Activated naive CD4-positive, alpha-beta T cell treated with anti-CD3 and anti-CD28 coated beads, Interleukin-2, amount 10 ng/mL, durations not matched to agents 7 days and 5 days (primary cell): ENCODE measurements around the gene MT2A.
"Not testable (repeated sequence)": the region's sequence is repeated elsewhere in the genome, so short reads cannot be mapped to it uniquely, and the experiment has no call there.

Experiments
- CTCF ChIA-PET: fragments of 350-600 bp; sonication (Branson Sonifier 250); formaldehyde crosslinking; loops from one replicate; lab custom pipeline; 2021; ENCODE audit warnings: antibody characterized with exemption; lab: Charles Lee
- DNase-seq: peaks from one replicate; pipeline ENCODE4 v3.0.0-alpha.2; 2020
- H3K27ac Mint-ChIP-seq: one replicate; pipeline ENCODE4 v1.8.0; 2021; ENCODE audit warnings: mild to moderate bottlenecking, moderate library complexity, mixed read lengths
- H3K27me3 Mint-ChIP-seq: one replicate; pipeline ENCODE4 v1.8.0; 2021; ENCODE audit warnings: mild to moderate bottlenecking, mixed read lengths
- H3K36me3 Mint-ChIP-seq: one replicate; pipeline ENCODE4 v1.8.0; 2021; ENCODE audit warnings: mixed read lengths
- H3K4me1 Mint-ChIP-seq: one replicate; pipeline ENCODE4 v1.8.0; 2021; ENCODE audit warnings: mixed read lengths
- H3K4me3 Mint-ChIP-seq: one replicate; pipeline ENCODE4 v1.8.0; 2021; ENCODE audit warnings: mild to moderate bottlenecking, moderate library complexity, mixed read lengths
- H3K9me3 Mint-ChIP-seq: one replicate; pipeline ENCODE4 v1.8.0; 2021; ENCODE audit warnings: mixed read lengths

MT2A gene

GRCh38 chr16:56608043-56608875, at the start of gene MT2A:
TSS of gene MT2A (plus strand) at chr16:56608584. CDS start at chr16:56608656, 72 bp downstream.
- H3K9me3 Mint-ChIP-seq, result no peaks in the 10 kb centered on the region
- DNase-seq, result peak; percentile 94
- peak within 1 kb of the TSS; percentile 92 for H3K4me3 Mint-ChIP-seq
- peaks cover 1% of the 10 kb centered on the region for H3K36me3 Mint-ChIP-seq
- H3K4me1 Mint-ChIP-seq, result peaks cover 48% of the 10 kb centered on the region
- H3K27me3 Mint-ChIP-seq, result peaks cover 15% of the 10 kb centered on the region
- CTCF ChIA-PET, result interaction anchor here (0.6 to 1.3 kb wide), 3 partner anchors 10 to 93 kb away, joined by 3 to 5 read pairs (median 4); no protein-coding TSS in a partner anchor
- H3K27ac Mint-ChIP-seq, result peak within 1 kb of the TSS; percentile 93

DNA sequence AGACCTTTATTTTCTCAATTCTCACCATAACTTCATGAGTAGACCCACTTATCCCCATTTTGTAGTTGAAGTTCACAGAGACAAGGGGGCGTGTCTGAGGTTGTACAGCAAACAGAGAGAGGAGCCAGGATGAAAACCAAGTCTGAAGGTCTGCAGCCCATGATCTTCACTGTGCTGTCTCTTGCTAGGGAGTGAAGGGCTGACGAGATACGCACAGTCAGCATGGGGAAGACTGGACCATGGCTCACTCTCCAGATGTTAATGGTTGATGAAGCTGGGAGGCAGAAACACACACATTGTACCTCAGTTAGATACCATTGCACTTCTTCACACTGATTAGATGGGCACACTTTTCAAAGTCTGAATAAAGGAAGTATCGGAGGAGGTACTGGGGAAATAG, 49.3 kb upstream of the MT2A start:
- no peaks in the 10 kb centered on the region for H3K9me3 Mint-ChIP-seq
- no peaks in the 10 kb centered on the region for H3K36me3 Mint-ChIP-seq
- H3K27me3 Mint-ChIP-seq, result peaks cover 63% of the 10 kb centered on the region
- no peak overlapping the region for H3K4me3 Mint-ChIP-seq
- no peak overlapping the region for H3K27ac Mint-ChIP-seq
- no peak for DNase-seq
- CTCF ChIA-PET, result no interaction called here
- H3K4me1 Mint-ChIP-seq, result no peaks in the 10 kb centered on the region

GRCh38 chr16:56560447-56560846, 47.9 kb upstream of the MT2A start:
- DNase-seq, result no peak
- CTCF ChIA-PET, result interaction anchor here (0.9 kb wide), 1 partner anchor 9 kb away, joined by 4 read pairs; no protein-coding TSS in a partner anchor
- Mint-ChIP-seq H3K27ac (no peak overlapping the region), H3K4me3 (no peak overlapping the region), H3K27me3 (peaks cover 66% of the 10 kb centered on the region), H3K4me1 (no peaks in the 10 kb centered on the region), H3K36me3 (no peaks in the 10 kb centered on the region), H3K9me3 (no peaks in the 10 kb centered on the region)

DNA sequence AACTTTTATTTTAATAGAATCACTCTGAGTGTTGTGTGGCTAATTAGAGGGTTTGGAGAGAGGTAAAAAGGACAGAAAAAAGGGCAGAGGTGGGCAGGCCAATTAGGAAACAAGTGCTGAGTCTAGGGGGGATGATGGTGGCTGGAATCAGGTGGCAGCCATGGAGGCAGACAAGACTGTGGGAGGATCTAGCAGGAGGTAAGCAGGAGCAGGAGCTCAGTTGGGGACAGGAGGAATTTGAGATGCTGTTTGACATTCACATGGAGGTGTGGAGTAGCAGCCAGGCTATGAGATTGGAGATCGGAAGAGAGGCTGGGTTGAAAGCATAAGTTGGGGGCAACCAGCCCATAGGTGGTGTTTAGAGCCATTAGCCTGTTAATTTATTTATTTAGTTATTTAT, 47.3 kb upstream of the MT2A start:
- Mint-ChIP-seq H3K27ac (peak overlapping the region; percentile 53), H3K4me3 (no peak overlapping the region), H3K9me3 (no peaks in the 10 kb centered on the region), H3K36me3 (no peaks in the 10 kb centered on the region), H3K27me3 (peaks cover 73% of the 10 kb centered on the region), H3K4me1 (peaks cover under 1% of the 10 kb centered on the region)
- no peak for DNase-seq
- CTCF ChIA-PET, result interaction anchor here (0.9 kb wide), 1 partner anchor 9 kb away, joined by 4 read pairs; no protein-coding TSS in a partner anchor

DNA sequence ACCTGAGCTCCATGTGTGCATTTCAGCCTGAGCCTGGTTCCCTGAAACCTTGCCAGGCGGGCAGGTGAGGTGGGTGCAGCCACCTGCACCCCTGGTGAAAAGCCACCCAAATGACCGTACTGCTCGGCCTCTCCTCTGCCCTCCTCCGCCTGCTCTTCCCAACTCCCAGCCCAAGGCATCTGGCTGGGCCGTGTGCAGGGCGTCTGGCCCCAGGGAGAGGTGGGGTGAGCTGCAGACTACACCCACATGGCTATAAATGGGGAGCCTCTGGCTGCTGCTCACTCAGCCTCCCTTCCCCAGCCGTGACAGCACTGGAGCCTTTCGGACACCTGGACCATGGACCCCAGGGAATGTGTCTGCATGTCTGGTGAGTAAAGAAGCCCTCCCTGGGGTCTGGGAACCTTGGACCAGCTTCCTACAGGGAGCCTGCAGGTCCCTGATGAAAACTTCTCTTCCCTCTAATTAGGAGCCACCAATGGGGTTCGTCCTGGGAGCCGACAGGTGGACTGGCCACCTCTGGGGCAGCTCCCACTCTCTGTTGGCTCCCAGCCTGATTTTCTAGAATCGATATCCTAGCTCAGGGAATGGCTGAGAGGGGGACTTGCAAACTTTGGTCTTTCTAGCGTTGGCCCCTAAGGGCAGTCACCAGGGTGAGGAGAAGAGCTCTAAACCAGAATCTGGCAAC, 43.4 kb upstream of the MT2A start, which contains the start of gene MT4:
Gene MT4 (plus strand): TSS at position 281 of the 685 bp plus-strand sequence. CDS start 56 bp downstream, at position 337.
- peaks cover 84% of the 10 kb centered on the region for H3K27me3 Mint-ChIP-seq
- H3K9me3 Mint-ChIP-seq, result no peaks in the 10 kb centered on the region
- H3K27ac Mint-ChIP-seq, result no peak within 1 kb of the TSS
- H3K36me3 Mint-ChIP-seq, result no peaks in the 10 kb centered on the region
- DNase-seq, result no peak
- CTCF ChIA-PET, result interaction anchor here (0.6 to 1.5 kb wide), 3 partner anchors 12 to 56 kb away, joined by 3 to 5 read pairs (median 3); no protein-coding TSS in a partner anchor
- H3K4me1 Mint-ChIP-seq, result peaks cover 5% of the 10 kb centered on the region
- H3K4me3 Mint-ChIP-seq, result no peak within 1 kb of the TSS

DNA sequence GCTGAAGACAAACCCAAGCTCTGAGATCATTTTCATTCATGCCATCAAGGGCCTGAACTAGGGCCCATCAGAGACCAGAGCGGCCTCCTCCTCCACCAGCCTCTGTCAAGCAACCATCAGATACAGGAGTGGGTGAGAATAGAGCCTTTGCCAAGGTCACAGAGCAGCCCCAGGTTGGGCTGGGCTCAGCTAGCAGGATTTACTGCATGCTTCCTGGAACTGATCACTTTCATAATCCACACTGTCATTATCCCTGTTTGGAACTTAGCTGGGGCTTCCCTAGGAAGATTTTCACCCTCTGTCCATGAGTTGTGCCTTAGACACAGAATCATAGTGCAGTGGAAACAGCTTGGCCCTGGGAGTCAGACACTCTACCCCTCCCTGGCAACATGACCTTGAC, 38.4 kb upstream of the MT2A start:
- H3K27ac Mint-ChIP-seq, result no peak overlapping the region
- no peak overlapping the region for H3K4me3 Mint-ChIP-seq
- H3K27me3 Mint-ChIP-seq, result peaks cover 68% of the 10 kb centered on the region
- peaks cover 5% of the 10 kb centered on the region for H3K4me1 Mint-ChIP-seq
- no peaks in the 10 kb centered on the region for H3K36me3 Mint-ChIP-seq
- H3K9me3 Mint-ChIP-seq, result no peaks in the 10 kb centered on the region
- no peak for DNase-seq
- CTCF ChIA-PET, result interaction anchor here (1.2 kb wide), 1 partner anchor 9 kb away, joined by 4 read pairs; no protein-coding TSS in a partner anchor

GRCh38 chr16:56571525-56571924, 36.9 kb upstream of the MT2A start:
- H3K27me3 Mint-ChIP-seq, result peaks cover 56% of the 10 kb centered on the region
- no peak overlapping the region for H3K4me3 Mint-ChIP-seq
- no peaks in the 10 kb centered on the region for H3K36me3 Mint-ChIP-seq
- H3K9me3 Mint-ChIP-seq, result peaks cover 2% of the 10 kb centered on the region
- no peaks in the 10 kb centered on the region for H3K4me1 Mint-ChIP-seq
- CTCF ChIA-PET, result no interaction called here
- no peak for DNase-seq
- H3K27ac Mint-ChIP-seq, result no peak overlapping the region

DNA sequence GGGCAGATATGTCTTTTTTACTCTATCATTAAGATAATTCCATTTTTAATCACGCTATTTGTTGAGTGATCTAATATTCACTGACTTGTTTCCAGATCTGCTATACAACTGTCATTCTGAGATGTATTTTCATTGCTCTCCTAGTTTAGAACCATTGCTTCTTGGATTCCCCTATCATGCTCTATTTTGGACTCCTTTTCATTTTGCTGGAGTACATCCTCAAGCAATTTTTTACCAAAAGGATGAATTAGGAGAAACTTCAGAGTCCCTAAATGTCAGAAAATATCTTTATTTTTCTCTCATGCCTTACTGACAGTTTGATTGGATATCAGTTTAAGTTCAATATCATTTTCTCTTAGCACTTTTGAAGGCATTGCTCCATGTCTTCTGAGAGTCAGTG, 33.8 kb upstream of the MT2A start:
- peaks cover 2% of the 10 kb centered on the region for H3K9me3 Mint-ChIP-seq
- no peak for DNase-seq
- CTCF ChIA-PET, result no interaction called here
- H3K27ac Mint-ChIP-seq, result no peak overlapping the region
- H3K27me3 Mint-ChIP-seq, result peaks cover 30% of the 10 kb centered on the region
- no peak overlapping the region for H3K4me3 Mint-ChIP-seq
- H3K4me1 Mint-ChIP-seq, result peaks cover 7% of the 10 kb centered on the region
- H3K36me3 Mint-ChIP-seq, result no peaks in the 10 kb centered on the region

GRCh38 chr16:56576585-56577299, 31.6 kb upstream of the MT2A start:
- H3K27ac Mint-ChIP-seq, result no peak overlapping the region
- CTCF ChIA-PET, result interaction anchor here (0.6 to 3.2 kb wide), 32 partner anchors 9 to 506 kb away, joined by 3 to 79 read pairs (median 4); no protein-coding TSS in a partner anchor
- H3K27me3 Mint-ChIP-seq, result peaks cover 33% of the 10 kb centered on the region
- peaks cover 7% of the 10 kb centered on the region for H3K4me1 Mint-ChIP-seq
- no peaks in the 10 kb centered on the region for H3K36me3 Mint-ChIP-seq
- no peak overlapping the region for H3K4me3 Mint-ChIP-seq
- peak; percentile 91 for DNase-seq
- peaks cover 2% of the 10 kb centered on the region for H3K9me3 Mint-ChIP-seq

DNA sequence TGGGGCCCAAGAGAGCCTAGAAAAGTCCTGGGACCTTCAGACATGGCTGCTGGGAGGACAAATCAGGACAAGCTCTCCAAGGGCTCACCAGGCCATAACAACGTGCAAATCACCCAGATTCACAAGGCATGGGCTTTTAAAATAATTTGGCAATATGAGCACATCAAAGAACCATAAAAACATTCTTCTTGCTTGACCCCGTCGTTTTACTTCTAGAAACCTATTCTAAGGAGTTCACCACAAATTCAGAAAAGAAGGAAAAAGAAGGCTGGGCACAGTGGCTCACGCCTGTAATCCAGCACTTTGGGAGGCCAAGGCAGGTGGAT, 31.1 kb upstream of the MT2A start:
- no peak overlapping the region for H3K4me3 Mint-ChIP-seq
- CTCF ChIA-PET, result interaction anchor here (0.6 to 3.2 kb wide), 24 partner anchors 8 to 292 kb away, joined by 3 to 79 read pairs (median 6); no protein-coding TSS in a partner anchor
- H3K4me1 Mint-ChIP-seq, result peaks cover 7% of the 10 kb centered on the region
- DNase-seq, result no peak
- H3K36me3 Mint-ChIP-seq, result no peaks in the 10 kb centered on the region
- H3K27ac Mint-ChIP-seq, result no peak overlapping the region
- H3K9me3 Mint-ChIP-seq, result peaks cover 2% of the 10 kb centered on the region
- H3K27me3 Mint-ChIP-seq, result peaks cover 37% of the 10 kb centered on the region

DNA sequence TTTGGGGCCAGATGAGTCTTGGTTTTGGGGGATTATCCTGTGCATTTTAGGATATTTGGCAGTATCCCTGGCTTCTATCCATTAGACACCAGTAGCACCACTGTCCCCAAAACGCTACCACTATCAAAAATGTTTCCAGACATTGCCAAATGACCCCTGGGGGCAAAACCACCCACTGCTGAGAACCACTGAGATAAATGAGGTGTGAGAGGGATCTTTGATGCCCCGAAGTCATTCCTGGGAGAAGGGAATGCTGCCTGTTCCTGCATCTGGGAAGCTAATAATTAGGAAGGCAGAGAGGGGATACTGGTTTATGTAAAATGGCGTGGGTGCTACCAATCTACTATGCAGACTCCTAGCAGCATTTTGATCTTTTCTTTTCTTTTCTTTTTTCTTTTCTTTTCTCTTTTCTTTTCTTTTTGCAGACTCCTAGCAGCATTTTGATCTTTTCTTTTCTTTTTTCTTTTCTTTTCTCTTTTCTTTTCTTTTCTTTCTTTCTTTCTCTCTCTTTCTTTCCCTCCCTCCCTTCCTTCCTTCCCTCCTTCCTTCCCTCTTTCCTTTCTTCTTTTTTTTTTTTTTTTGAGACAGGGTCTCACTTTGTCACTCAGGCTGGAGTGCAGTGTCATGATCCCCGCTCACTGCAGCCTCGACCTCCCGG, 27.9 kb upstream of the MT2A start:
- no peak overlapping the region for H3K4me3 Mint-ChIP-seq
- H3K4me1 Mint-ChIP-seq, result peaks cover 7% of the 10 kb centered on the region
- CTCF ChIA-PET, result interaction anchor here (1.0 kb wide), 1 partner anchor 122 kb away, joined by 4 read pairs; no protein-coding TSS in a partner anchor
- no peak overlapping the region for H3K27ac Mint-ChIP-seq
- H3K9me3 Mint-ChIP-seq, result no peaks in the 10 kb centered on the region
- DNase-seq, result no peak
- peaks cover 50% of the 10 kb centered on the region for H3K27me3 Mint-ChIP-seq
- H3K36me3 Mint-ChIP-seq, result no peaks in the 10 kb centered on the region

DNA sequence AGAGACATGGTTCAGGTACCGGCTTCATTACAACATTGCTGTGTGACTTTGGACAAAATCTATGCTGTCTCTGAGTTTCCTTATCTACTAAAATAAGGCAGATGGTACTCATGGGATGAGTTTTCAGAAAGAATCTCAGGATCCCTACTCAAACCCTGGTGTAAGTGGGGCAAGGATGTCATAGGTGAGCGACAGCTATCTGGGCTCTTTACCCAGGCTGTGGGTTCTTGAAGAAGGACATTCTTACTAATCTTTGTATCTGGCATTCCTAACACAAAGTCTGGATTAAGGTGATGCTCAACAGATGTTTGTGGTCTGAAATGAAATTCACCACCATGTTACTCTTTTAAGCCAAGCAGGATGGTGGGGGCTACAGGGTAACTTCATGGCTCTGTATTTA, 25.5 kb upstream of the MT2A start:
- not testable (repeated sequence) for H3K9me3 Mint-ChIP-seq, DNase-seq, H3K36me3 Mint-ChIP-seq, H3K27ac Mint-ChIP-seq, H3K4me1 Mint-ChIP-seq, H3K4me3 Mint-ChIP-seq
- CTCF ChIA-PET, result interaction anchor here (1.0 to 2.9 kb wide), 4 partner anchors 9 to 120 kb away, joined by 3 to 26 read pairs (median 3); no protein-coding TSS in a partner anchor
- peaks cover 66% of the 10 kb centered on the region for H3K27me3 Mint-ChIP-seq
